Posterior vena cava (tissue), 2 donors: ENCODE results near the gene NBPF1. TPM values are rescaled to one million over a fixed set of nuclear protein-coding genes. Genes with fewer than 3 reads are reported as not detected.
"Not testable (repeated sequence)": the region's sequence is repeated elsewhere in the genome, so short reads cannot be mapped to it uniquely, and the experiment has no call there.

ENCODE experiments used
- DNase-seq: peaks from one replicate; pipeline ENCODE4 v3.0.0-alpha.2; 2020; ENCODE audit warnings: low spot score
- intact Hi-C, 2 donors: fragments of 100-400 bp; cut with DNase I; formaldehyde crosslinking; loops; one replicate each; pipeline versions ENCODE4 v1.14.1 to v1.14.2; 2022 to 2023
- long read RNA-seq, 2 donors: library from polyadenylated mRNA; unstranded; transcript quantifications; one replicate each; pipeline ENCODE4 v2.0.0, GENCODE V29; 2020 to 2021
- total RNA-seq, 2 donors: library from RNA; stranded (reverse); fragmentation: NEBNext Ultra II Directional; extraction: Animal tissue kit (Norgen Biotek cat#: 25700); gene quantifications; one replicate each; pipeline ENCODE4 v1.2.1, GENCODE V29; 2021
- donor health status: DM: yes; HTN: yes; CAD: no.
- donor health status: DM: yes; HTN: yes; CAD: no.

NBPF1 gene
- 10 to 100 TPM; 28.9 to 63.0 TPM for total RNA-seq
- long read RNA-seq, donor 1, partial matches to known transcripts, result 0 of 8 reads
- long read RNA-seq, donor 1, other reads (novel, unspliced or antisense), result 7 of 8 reads
- long read RNA-seq, donor 2, partial matches to known transcripts, result 18 of 25 reads
- long read RNA-seq, donor 2, other reads (novel, unspliced or antisense), result 7 of 25 reads

DNA sequence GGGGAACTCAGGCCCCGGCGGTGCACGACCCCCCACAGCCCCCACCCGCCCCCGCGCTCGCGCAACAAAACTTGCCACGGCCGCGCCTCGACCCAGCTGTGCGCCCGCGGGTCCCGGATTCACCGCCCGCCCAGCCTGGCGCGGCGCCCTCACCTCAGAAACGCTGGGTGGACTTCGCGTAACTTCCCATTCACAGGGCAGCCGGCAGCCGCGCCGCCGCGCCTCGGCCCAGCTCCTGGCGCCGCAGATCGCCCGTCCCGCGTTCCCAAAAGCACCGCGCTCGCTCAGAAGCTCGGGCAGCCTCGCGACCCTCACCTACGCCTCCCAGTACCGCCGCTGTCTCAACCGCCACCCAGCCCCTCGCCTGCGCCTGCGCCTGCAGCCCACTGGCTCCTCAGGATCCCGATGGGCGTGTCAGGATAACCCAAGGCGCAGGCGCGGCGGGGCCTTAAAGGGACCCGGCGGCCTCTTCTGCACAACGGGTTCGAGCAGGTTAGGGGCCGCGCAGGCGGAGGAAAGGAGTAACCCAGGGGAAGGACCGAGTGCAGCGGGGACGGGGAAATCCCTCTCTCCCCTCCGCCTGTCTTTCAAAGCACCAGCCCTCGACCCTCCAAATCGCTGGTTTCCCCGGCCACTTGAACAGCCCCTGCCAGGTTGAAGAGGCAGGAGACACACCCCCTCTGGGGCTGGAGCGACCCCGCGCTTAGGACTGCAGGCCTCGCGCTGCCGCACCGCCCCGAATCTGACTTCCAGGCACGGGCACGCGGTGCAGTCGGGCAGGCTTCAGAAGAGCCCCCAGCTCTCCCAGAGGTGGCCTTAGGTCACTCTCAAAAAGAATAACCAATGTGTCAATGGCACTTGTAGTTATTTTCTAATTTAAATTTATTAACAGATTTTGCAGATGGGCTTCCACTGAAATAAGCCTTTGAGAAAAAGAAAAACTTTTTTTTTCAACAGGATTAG lies at the start of gene NBPF1:
NBPF1 (minus strand) TSS at position 380 of the 963 bp plus-strand sequence.
- intact Hi-C loops, result no loop called here
- DNase-seq, result peak; percentile 99

DNA sequence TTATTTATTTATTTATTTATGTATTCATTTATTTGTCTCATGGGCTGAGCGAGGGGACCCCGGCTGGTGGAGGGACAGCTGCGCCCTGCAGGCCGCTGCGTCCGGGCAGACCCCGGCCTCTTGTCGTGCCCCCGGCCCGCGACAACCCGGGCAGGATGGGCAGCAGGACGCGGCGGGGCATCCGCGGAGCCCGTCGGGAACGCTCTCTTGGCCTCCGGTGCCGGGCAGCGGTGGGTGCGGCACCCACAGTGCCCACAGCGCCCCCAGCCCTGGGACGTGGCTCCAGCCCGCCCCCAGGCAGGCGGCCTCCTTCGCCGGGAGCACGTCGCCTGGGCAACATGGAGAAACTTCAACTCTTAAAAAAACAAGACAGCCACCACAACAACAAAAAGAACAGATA lies 44.9 kb upstream of the NBPF1 start:
- DNase-seq, intact Hi-C loops: not testable (repeated sequence)

DNA sequence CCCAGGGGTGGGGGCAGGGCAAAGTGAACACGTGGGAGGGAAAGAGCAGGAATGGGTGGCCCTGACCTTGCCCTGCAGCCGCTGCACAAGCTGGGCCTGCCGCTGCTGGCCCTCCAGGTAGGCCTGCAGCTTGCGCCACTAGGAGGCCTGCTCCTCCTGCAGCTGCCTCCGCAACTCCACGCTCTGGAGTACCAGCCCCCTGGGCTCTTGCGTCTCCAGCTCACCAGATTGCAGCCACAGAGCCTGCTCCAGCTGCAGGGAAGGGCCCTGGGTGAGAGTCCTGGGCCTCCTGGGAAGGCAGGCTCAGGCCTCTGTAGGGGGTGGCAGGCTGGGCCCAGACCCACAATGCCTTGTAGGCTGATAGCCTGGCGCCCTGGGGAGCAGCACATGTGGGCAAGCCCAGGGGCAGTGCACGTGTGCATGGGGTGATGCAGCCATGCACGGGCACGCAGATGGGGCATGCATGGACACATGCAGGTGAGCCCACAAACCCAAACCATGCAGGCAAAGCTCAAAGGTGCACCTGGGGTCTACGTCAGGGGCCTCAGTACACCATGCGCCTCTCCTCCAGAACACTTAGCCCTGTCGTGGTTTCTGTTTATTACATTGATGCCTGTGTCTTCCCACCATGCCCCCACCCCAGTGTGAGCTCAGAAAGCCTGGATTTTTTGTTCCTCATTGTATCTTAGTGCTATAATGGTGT lies 43.8 kb upstream of the NBPF1 start:
- intact Hi-C loops, DNase-seq: not testable (repeated sequence)

DNA sequence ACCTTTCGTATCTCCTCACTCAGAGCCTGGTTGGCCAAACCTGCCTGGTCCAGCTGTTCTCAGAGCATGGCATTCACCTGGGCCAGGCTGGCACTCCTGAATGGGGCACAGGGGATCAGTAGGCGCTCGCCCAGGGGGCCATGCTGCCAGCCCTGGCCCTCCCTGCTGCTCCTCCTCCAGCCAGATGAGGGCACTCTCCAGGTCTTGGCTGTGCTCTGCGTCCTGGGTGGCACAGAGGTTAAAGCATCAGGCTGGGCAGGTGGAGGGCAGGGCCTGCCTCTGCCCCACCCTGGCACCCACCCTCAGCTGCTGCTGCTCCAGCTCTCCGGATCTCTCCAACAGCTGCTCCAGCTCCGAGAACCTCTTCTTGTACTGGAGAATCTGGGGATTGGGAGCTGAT lies 43.2 kb upstream of the NBPF1 start:
- intact Hi-C loops, result not testable (repeated sequence)

DNA sequence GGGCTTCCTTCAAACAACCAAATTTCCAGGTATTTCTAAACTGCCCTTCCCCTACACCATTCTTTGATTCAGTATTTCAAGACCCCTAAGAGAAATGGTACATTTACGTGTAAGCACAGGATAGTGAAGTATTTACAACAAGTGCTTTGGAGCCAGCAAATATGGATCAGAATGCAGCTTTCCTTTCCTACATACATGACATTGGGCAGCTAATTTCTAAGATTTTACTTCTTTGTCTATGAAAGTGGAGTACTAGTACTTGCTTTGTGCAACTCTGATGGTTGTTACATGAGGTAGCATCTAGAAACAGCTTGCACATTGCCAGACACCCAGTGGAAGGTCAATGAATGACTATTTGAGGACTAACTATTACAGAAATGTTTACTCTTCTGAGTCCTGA lies 38.2 kb upstream of the NBPF1 start:
- intact Hi-C loops, DNase-seq: not testable (repeated sequence)

More for the DNA sequence above, 43.2 kb upstream of the NBPF1 start:
- DNase-seq, result not testable (repeated sequence)

DNA sequence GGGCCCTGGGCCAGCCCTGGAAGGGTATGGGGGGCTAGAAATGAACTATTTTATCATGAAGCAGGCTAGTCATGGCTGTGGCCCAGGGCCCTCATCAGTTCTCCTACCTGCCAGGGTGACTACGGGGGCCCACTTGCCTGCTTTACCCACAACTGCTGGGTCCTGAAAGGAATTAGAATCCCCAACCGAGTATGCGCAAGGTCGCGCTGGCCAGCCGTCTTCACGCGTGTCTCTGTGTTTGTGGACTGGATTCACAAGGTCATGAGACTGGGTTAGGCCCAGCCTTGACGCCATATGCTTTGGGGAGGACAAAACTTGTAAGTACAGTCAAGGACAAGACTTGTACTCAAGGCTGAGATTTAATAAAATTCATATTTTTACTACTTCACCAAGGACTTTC lies 36.6 kb upstream of the NBPF1 start:
- intact Hi-C loops, result not testable (repeated sequence)
- peak; percentile 82 for DNase-seq

DNA sequence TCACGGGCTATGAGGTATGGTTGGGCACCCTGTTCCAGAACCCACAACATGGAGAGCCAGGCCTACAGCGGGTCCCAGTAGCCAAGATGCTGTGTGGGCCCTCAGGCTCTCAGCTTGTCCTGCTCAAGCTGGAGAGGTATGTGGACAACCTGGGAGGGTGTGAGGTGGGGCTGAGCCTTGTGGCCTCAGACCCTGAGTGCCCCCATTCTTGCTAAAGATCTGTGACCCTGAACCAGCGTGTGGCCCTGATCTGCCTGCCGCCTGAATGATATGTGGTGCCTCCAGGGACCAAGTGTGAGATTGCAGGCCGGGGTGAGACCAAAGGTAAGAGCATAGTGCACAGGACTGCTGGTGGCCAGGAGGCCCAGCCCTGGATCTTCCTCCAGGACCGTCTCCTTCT lies 36.0 kb upstream of the NBPF1 start:
- peak; percentile 76 for DNase-seq
- intact Hi-C loops, result not testable (repeated sequence)

DNA sequence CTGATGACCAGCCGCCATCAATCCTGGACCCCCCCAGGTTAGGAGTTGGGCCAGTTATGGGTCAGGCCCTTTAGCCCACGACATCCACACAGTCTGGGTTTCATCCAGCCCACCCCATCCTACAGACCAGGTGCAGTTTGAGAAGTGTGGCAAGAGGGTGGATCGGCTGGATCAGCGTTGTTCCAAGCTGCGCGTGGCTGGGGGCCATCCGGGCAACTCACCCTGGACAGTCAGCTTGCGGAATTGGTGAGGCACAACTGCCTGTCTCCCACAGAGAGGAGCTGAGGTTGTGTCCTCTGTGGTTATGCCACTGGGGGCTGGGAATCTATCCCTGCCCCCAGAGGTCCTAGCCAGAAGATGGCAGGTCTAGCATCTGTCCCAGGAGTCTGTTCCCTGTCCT lies 35.4 kb upstream of the NBPF1 start:
- peak; percentile 72 for DNase-seq
- intact Hi-C loops, result not testable (repeated sequence)

DNA sequence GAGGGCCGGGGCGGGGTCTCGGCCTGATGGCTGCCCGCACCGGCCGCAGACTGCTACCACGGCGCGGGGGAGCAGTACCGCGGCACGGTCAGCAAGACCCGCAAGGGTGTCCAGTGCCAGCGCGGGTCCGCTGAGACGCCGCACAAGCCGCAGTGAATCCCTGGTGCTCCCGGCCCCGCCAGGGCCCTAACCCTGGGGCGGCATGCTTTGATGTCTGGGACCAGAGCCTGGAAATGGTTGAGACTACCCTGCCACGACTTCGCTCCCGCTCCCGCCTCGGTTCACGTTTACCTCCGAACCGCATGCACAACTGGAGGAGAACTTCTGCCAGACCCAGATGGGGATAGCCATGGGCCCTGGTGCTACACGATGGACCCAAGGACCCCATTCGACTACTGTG lies 34.9 kb upstream of the NBPF1 start:
- intact Hi-C loops, result not testable (repeated sequence)
- DNase-seq, result peak; percentile 25

DNA sequence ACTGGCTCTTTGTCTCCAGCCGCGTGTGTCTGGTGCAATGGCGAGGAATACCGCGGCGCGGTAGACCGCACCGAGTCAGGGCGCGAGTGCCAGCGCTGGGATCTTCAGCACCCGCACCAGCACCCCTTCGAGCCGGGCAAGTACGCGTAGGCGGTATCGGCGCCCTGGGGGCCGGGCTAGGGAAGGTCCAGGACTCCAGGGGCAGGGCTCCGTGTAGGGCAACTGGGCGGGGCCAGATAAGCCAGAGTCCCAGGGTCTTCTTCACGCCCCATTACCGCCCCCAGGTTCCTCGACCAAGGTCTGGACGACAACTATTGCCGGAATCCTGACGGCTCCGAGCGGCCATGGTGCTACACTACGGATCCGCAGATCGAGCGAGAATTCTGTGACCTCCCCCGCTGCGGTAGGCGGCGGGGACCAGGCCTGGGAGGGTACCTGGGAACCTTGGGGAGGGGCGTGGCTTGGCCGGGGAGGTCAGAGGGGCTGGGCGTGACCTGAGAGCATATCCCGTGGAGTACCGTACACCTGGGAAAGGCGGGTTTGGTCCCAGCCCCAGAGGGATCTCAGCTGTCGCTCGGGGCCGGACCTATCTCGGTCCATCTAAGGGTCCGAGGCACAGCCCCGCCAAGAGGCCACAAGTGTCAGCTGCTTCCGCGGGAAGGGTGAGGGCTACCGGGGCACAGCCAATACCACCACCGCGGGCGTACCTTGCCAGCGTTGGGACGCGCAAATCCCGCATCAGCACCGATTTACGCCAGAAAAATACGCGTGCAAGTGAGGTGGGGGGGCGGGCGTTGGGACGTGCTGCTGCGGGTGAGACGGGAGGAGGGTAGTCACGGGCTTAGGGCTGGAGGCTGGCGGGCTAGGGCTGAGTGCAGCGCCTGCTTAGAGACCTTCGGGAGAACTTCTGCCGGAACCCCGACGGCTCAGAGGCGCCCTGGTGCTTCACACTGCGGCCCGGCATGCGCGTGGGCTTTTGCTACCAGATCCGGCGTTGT lies 34.1 kb upstream of the NBPF1 start:
- peak; percentile 79 for DNase-seq

DNA sequence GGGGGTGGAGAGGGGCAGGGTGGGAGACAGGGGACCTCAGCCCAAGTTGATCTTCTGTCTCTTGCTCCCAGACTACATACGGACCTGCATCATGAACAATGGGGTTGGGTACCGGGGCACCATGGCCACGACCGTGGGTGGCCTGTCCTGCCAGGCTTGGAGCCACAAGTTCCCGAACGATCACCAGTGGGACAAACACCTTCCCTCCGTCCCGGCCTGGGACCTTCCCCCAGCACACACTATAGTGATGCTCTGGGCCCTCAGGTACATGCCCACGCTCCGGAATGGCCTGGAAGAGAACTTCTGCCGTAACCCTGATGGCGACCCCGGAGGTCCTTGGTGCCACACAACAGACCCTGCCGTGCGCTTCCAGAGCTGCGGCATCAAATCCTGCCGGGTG lies 33.4 kb upstream of the NBPF1 start:
- DNase-seq, intact Hi-C loops: not testable (repeated sequence)

More for the DNA sequence above, 34.1 kb upstream of the NBPF1 start:
- intact Hi-C loops, result not testable (repeated sequence)

DNA sequence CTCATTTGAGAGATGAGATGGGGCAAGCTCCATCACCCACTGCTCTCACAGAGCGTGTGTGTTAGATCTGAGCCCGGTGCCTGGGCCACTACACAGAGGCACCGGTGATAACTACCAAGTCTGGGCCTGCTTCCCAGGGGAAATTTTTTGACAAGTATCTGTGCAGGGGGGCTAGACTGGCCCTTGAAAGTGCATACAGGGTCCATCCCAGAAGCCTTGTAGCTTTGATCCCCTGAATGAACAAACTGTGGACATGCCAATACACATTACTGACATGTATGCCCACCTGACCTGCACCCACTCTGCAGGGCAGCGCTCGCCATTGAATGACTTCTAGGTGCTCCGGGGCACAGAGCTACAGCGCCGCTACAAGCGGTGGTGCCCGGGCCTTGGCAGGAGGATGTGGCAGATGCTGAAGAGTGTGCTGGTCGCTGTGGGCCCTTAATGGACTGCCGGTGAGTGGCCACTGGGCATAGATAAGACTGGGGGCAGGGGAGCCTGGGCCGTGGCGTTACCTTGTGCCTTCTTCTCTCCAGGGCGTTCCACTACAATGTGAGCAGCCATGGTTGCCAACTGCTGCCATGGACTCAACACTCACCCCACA lies 32.8 kb upstream of the NBPF1 start:
- intact Hi-C loops, result not testable (repeated sequence)
- DNase-seq, result peak; percentile 82

DNA sequence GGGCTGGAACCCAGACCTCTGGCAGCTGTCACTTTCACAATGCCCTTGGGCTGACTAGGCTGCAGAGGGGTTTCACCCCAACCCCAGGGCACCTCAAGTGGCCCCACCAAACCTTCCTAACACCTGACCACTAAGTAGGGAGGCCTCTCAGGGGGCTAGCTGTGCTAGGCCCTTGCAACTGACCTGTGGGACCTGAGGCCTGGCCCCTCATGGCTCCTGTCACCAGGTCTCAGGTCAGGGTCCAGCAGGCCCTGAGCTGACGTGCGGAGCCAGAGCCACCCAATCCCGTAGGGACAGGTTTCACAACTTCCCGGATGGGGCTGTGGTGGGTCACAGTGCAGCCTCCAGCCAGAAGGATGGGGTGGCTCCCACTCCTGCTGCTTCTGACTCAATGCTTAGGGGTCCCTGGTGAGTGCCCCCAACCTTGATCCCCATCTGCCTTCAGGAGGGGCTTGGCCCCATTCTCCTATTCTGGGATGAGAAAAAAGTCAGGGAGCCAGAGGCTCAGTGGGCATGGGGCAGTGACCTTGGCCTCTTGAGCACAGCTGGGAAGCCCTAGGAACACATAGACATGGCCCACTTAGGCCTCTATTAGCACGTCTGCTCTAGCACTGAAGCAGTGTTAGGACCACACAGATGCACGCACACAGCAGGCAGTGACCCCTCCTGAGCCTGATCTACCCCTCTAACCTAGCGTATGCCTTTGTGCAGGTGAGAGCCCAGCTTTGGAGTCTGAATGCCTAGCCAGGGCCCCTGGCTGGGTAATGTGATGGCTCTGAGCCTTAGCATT lies 32.1 kb upstream of the NBPF1 start:
- peak; percentile 86 for DNase-seq
- intact Hi-C loops, result not testable (repeated sequence)

DNA sequence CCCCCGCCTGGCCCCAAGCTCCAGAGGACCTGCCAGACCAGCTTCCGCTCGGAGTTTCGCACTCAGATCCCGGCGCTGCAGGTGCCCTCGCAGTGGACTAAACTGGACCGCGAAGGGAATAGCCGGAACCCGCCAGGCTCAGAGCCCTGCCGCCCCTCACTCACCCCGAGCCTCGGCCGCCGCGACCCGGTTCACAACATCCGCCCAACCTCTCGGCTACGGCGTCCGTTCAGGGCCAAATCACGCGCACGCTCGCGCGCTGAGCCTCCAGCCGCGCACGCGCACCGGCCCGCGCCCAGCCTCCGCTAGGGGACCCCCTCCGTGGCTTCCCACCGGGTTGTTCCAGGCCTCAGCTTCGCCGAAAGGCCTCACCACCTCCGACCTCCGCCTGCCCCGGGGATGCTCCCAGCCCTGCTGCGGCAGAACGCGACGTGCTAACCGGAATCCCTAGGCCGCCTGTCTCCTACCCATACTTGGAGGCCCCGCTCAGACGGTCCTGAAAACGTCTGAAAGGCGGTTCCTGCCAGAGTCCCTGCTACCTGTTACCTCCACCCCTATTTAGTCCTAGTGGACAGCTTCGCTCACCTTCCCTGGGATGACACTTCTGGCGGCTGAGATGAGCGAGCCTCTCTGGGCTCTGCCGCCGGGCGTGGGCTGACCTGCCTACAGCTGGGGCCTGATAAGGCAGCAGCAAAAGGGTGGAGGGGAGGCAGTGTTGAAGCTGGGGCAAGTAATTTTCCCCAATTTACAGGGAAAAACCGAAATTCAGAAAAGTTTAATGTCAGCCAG lies 31.3 kb upstream of the NBPF1 start:
- intact Hi-C loops, result not testable (repeated sequence)
- peak; percentile 100 for DNase-seq

DNA sequence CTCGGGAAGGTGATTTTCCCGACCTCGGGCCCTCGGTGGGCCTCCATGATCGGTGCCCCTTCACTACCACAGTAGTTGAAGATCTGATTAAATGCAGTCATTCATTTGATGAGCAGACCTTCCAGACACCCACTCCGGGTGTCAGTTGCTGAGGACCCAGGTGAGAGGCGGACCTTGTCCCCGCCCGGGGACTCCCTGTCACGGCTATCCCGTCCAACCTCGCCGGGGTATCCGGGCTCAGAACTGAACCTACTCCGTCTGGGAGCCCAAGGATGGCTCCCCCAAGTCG lies 30.8 kb upstream of the NBPF1 start:
- intact Hi-C loops, result no loop called here
- DNase-seq, result no peak

DNA sequence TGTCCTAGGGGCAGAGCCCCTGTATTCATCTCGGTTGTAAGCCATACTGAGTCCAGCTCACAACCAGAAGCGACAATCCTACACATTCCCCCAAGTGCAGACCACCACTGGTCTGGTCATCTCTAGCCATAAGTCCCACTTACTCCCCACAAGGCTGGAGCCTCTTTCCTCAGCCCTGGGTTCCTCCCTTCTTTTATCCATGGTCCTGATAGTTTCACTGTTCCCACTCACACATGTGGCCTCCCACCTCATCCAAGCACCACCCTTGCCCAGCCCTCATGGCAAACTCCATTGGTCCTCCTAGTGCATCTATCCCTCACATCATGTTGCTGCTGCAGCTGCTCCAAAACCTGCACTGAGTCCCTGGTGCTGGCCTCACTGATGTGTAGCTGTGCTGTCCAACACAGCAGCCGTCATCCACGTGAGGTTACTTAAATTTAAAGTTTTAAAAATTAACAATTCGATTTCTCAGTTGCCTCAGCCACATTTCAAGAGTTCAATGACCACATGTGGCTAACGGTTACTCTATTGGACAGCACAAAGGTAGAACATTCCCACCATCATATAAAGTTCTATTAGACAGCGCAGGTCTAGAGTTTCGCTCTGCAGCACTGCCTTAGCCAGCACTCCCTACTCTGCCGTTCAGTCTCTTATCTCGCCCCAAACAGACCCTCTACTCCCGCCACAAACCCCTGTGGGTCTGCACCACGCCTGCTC lies 30.3 kb upstream of the NBPF1 start:
- DNase-seq, result peak; percentile 75
- intact Hi-C loops, result not testable (repeated sequence)
